DMS79 treated with DMSO at 0.1 percent for 48 hours (cell line): ENCODE data around the gene TRMO.

Experiments
- DNase-seq: peaks from one replicate; lab custom pipeline; 2025; lab: John Stamatoyannopoulos, UW

The TRMO gene

DNA sequence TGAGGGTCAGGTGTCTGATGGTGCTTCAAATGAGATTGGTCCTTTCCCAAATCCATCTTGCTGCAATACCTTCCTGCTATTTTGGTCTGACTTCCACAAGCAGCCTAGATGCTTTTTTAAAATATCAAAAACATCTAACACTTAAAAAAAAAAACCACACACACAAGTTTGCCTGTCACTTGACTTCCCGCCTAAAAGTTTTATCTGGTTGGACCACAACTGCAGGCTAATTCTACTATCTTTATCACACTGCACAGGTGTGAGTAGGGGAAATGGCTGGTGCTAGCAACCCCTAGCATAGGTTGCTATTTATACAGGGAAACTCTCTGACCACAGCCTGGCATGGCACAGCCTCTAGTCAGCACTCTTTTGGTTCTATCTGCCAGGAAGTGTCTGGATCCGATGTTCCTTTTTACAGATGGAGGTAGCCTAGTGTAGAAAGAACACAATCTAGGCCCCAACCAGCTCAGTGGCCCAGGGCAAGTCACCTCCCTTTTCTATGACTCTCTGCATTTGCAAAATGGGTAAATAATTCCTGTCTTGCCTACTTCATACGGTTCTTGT is 15.9 kb upstream of the TRMO start, which contains the start of gene HEMGN:
Gene HEMGN, minus strand, starts transcription at position 92 of the 564 bp plus-strand sequence. Its CDS starts 36 bp downstream, at position 56.
- no peak for DNase-seq

DNA sequence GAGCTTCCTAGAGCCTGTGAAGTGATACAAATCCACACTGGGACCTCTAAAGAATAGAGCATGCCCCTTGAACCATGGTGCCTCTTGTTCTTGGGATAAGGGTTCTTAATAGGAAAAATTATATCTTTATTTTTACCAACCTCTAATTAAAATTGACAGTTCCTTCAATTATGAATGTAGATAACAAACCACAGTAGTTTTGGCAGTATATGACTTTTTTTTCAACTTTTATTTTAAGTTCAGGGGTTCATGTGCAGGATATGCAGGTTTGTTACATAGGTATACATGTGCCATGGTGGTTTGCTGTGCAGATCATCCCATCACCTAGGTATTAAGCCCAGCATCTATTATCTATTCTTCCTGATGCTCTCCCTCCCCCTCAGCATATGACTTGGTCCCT is 14.7 kb upstream of the TRMO start:
- no peak for DNase-seq

DNA sequence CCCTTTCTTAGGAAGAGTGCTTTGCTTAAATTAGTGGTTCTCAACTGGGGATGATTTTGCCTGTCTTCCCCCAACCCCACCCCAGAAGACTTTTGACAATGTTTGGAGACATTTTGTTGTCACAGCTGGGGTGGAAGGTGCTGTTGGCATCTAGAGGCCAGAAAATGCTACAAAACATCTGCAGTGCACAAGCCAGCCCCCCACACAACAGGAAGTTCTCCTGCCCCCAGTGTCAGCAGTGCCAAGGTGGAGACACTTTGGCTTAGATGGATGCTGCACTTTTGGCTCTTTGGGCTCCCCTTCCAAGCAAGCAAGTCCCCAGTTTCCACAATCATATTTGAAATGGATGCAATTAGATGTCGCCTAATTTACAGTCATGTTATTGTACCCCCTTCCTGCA is 13.0 kb upstream of the TRMO start:
- DNase-seq, result no peak

DNA sequence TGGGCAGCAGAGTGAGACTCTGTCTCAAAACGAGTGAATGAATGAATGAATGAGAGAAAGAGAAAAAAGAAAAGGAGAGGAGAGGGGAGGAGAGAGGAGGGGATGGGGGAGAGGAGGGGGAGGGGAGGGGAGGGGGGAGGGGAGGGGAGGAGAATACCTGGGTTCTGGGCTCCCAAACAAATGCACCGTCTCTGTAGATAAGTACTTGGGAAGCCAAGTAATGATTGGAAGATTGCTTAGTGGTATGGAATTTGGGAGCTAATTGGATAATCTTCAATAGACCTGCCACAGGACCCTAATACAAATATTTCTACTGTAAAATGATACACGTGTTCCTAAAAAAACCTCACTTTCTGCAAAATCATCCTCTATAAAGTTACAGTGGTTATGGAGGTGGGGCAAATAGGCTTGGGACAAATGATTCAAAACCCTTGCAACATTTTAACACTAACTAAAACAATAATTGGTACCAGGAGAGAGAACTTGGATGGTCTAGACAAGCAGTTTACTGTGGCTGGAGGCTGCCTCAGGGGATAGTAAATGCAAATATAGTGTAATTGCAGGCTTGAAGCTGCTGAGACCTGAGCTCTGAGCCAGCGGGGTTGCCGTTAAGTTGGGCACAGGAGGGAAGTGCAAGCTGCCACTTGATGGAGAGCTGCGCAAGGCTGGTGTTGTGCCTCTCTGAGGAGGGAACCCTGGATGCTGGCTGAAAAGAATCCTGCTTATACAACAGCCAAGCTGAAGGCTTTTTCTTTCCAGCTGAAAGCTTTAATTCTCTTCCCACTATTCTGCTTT is 12.2 kb upstream of the TRMO start:
- no peak for DNase-seq

- DNase-seq, result no peak
Observed at GRCh38 chr9:97933297-97933998, 11.1 kb upstream of the TRMO start.

DNA sequence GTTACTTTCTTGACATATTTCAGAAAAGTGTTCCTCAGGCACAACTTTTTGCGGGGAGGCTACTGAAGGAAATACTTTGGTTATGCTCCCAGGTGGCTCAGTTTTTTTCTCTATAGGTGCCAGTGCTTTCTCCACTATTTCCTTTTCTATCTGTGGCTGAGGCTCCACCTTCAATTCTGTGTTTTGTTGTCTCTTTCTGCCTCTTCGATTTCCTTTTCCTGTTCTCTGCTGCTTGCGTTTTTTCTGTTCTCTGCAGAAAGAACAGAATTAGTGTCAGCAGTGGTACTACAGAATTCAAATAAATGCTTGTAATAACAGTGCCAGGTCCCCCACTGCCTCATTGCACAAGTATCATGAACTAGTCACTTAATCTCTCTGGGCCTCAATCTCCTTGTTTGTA is 8.7 kb upstream of the TRMO start:
- no peak for DNase-seq

DNA sequence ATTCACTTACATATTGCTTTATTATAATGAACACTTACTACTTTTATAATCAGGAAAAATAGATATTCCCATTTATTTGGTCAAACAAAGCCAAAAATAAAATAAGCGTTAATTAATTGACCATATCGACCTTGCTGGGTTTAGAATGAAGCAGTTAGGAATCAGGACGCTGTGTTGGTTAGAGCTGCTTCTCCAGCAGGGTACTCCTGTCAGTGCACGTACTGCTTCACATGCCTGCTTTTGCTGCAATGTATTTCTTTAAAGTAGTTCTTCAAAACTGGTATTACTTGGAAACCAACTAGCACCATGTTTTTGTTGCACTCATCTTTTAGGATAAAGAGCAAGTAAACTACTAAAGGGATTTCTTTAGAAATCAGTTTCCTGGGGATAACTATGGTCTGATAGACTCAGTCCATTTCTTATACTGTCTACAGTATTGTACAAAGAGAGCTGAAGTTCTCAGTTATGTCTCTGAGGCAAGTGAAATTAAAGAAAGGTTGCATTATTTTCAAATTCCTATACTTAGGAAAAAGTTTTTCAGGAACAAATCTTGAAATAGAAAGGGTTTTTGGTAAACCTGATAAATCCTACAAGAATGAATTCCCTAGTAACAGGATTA is 6.8 kb upstream of the TRMO start:
- DNase-seq, result no peak

DNA sequence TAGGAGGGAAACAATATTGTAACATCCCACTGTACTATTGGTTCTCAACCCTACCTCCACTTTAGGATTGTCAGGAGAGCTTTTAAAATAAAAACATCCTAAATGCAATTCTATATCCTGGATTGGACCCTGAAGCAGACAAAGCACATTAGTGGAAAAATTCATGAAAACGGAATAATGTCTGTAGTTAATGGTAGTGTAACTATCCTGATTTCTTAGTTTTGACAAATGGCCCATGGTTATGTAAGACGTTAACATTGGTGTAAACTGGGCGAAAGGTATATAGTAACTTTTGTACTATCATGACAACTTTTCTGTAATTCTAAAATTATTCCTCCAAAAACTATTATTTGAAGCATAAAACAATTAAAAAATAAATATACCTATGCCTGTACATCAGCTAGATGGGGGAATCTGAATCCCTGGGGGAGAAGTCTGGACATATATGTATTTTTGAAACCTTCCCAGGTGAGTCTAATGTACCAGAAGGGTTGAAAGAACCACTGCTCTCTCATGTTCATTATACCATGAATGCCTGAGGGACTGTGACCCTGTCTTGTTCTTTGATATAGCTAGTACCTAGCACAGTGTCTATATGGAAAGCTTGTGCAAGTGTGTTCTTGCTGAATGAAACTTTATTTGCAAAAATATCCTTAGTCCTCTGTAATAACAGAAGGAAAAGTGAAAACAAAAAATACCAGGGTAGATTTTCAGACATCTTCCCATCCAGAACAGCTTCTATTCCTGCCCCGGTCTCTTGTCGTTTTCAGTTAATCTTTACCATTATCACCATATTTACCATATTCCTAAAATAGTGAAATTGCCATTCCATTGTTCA is 3.4 kb upstream of the TRMO start:
- DNase-seq, result no peak

DNA sequence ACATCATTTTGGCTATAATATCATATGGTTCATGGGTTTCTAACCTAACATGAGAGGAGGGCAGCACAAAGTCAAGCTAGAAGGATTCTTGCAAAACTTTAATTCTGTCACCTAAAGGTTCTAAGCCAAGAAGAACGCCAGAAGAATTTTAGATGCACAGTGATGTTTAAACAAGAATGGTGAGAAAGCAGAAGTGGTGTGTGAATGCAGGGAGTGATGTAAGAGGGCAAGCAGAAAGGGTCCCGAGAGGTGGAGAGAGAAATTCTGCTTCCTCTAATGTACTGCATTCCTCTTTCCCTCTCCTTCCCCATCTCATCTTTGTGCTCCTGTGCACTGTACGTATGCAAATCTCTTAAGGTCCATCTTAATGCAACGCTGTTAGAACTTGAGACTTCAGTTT is 2.1 kb upstream of the TRMO start:
- DNase-seq, result no peak

GRCh38 chr9:97923529-97924108 is 1.3 kb upstream of the TRMO start:
- DNase-seq, result peak; percentile 57

DNA sequence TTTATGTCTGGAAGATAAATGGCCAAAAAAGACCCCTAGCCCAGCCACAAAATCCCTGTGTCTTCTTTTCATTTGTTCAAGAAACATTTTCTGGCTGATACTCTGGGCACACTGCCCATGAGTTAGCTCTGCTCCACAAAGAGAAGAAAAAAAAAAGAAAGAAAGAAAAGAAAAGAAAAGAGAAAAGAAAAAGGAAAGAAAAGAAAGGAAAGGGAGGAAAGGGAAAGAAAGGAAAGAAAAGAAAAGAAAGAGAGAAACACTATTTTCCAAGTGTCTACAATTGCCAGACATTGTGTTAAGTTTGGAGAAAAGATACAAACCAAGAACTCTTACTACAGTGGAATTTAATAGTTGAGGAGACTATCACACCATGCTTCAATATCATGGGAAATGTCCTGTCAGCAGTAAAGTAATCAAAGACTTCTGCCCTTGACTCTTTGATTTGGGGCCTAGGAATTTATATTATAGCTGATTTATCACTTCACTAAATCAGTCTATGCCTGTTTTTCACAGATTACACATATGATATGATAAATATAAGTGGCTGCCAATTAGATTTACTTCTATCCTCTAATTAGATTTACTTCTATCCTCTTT is 3.0 kb downstream of the TRMO start:
- DNase-seq, result no peak

GRCh38 chr9:97918611-97919010 is 3.7 kb downstream of the TRMO start:
- no peak for DNase-seq

- DNase-seq, result no peak
Observed at GRCh38 chr9:97911970-97912369, 10.3 kb downstream of the TRMO start.

DNA sequence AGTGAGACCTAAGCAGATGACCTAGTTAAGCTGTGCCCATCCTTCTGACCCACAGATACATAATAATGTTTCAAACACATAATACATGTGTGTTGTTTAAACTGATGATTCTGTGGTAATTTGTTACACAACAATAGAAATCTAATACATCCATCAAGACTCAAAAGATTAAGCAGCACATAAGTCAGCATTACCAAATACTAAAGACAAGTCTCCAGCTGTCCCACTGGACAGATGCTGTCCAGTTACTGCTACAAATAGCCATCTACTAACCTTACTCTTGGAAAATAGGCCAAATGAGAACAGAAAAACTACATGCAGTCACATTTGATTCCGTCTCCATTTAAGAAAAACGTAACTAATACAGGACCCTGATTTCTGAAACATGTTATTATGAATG is 10.8 kb downstream of the TRMO start:
- DNase-seq, result no peak

- DNase-seq, result no peak
Observed at GRCh38 chr9:97910357-97910756, 11.9 kb downstream of the TRMO start.

- DNase-seq, result no peak
Observed at GRCh38 chr9:97908705-97909104, 13.6 kb downstream of the TRMO start.

- DNase-seq, result no peak
Observed at GRCh38 chr9:97907632-97908031, 14.7 kb downstream of the TRMO start.

- DNase-seq, result no peak
Observed at GRCh38 chr9:97907046-97907445, 15.3 kb downstream of the TRMO start.

DNA sequence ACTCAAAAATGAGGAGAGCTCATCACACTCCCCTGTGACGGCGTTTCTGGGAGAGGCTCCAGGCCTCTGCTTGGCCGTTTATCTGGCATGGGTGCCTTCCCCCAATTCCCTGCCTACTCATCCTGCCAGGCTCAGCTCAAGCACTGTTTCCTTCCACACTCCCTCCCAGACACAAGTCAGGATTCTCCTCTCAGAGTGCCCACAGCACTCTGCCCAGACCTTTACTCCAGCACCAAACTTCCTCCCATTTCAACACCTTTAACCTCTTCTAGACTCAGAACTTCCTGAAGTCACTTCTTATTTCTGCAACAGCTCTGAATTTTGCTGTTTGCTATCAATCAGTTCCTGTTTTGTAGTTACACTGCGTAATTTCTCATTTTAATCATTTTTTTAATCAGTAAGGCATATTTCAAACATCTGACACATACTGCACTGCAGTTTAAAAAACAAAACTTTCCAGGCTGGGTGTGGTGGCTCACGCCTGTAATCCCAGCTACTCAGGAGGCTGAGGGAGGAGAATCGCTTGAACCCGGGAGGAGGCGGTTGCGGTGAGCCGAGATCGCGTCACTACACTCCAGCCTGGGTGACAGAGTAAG is 16.0 kb downstream of the TRMO start:
- no peak for DNase-seq

- no peak for DNase-seq
Observed at GRCh38 chr9:97905228-97905627, 17.1 kb downstream of the TRMO start.

GRCh38 chr9:97904725-97905124 is 17.6 kb downstream of the TRMO start:
- no peak for DNase-seq
